Calu3 (cell line): ENCODE data around the gene PITPNM3. TPM values are rescaled to one million over a fixed set of nuclear protein-coding genes. Genes with fewer than 3 reads are reported as not detected.

Source experiments
- BruUV-seq: library from RNA; stranded (reverse); fragments of 400-500 nt; replicated peaks from 2 replicates; lab custom pipeline; 2021; lab: Mats Ljungman, UMichigan
- CTCF ChIA-PET: fragments of 300-600 bp; sonication (Branson Sonifier 250); formaldehyde crosslinking; loops from one replicate; lab custom pipeline; 2022; ENCODE audit warnings: antibody characterized with exemption; lab: Charles Lee
- DNase-seq: peaks from one replicate; pipeline ENCODE4 v3.0.0; 2022
- H3K27ac Mint-ChIP-seq: one replicate; pipeline ENCODE4 v1.8.0; 2022; ENCODE audit warnings: mixed read lengths; ENCODE audit not compliant: unreplicated experiment
- H3K27me3 Mint-ChIP-seq: one replicate; pipeline ENCODE4 v1.8.0; 2022; ENCODE audit warnings: mixed read lengths; ENCODE audit not compliant: unreplicated experiment
- H3K36me3 Mint-ChIP-seq: one replicate; pipeline ENCODE4 v1.8.0; 2022; ENCODE audit warnings: mild to moderate bottlenecking, moderate library complexity, mixed read lengths; ENCODE audit not compliant: insufficient read depth, unreplicated experiment
- H3K4me1 Mint-ChIP-seq: one replicate; pipeline ENCODE4 v1.8.0; 2022; ENCODE audit warnings: mild to moderate bottlenecking, low read depth, mixed read lengths; ENCODE audit not compliant: unreplicated experiment
- H3K4me3 Mint-ChIP-seq: one replicate; pipeline ENCODE4 v1.8.0; 2022; ENCODE audit warnings: mild to moderate bottlenecking, low read depth, moderate library complexity, mixed read lengths; ENCODE audit not compliant: unreplicated experiment
- H3K9me3 Mint-ChIP-seq: one replicate; pipeline ENCODE4 v1.8.0; 2022; ENCODE audit warnings: low read depth, mixed read lengths; ENCODE audit not compliant: unreplicated experiment
- intact Hi-C: fragments of 100-400 bp; cut with micrococcal nuclease; formaldehyde crosslinking; loops from one replicate; pipeline ENCODE4 v1.10.0; 2022; ENCODE audit not compliant: unreplicated experiment
- total RNA-seq: library from RNA; stranded (reverse); gene quantifications from 2 replicates; pipeline ENCODE4 v1.2.3, GENCODE V29; 2022
- TF ChIP-seq, protein P1 (sequence below): fragments of 200-600 bp; IDR thresholded peaks from one replicate; pipeline ENCODE4 v1.8.0; 2022; ENCODE audit warnings: antibody characterized with exemption; ENCODE audit not compliant: unreplicated experiment

The PITPNM3 gene
- total RNA-seq, 1 experiment from 2014 or later = 10.7 TPM

DNA sequence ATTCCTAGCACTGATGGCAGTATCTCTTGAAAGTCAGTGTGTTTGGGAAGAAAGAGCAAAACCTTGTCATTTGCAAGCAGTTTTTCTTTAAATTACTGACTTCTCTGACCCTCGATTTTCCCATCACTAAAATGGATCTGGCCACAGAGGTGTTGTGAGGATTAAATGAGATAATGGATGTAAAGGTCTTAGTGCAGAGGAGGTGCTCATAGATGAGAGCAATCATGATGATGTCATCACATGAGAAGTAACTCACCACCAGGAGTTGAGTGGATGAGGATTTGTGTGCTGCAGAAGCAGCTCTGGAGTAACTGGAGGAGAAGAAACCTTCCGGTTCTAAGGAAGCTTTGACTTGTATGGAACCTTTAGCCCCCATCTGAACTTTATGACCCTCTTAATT, 30.6 kb downstream of the PITPNM3 start:
- intact Hi-C loops = no loop called here
- Mint-ChIP-seq H3K4me3 (no peak overlapping the region), H3K27ac (no peak overlapping the region), H3K9me3 (peaks cover 2% of the 10 kb centered on the region), H3K27me3 (no peaks in the 10 kb centered on the region), H3K36me3 (peaks cover 14% of the 10 kb centered on the region), H3K4me1 (peaks cover 36% of the 10 kb centered on the region)
- no TSS peak for BruUV-seq
- DNase-seq = no peak
- CTCF ChIA-PET = no interaction called here
- TF ChIP-seq, protein P1, sequence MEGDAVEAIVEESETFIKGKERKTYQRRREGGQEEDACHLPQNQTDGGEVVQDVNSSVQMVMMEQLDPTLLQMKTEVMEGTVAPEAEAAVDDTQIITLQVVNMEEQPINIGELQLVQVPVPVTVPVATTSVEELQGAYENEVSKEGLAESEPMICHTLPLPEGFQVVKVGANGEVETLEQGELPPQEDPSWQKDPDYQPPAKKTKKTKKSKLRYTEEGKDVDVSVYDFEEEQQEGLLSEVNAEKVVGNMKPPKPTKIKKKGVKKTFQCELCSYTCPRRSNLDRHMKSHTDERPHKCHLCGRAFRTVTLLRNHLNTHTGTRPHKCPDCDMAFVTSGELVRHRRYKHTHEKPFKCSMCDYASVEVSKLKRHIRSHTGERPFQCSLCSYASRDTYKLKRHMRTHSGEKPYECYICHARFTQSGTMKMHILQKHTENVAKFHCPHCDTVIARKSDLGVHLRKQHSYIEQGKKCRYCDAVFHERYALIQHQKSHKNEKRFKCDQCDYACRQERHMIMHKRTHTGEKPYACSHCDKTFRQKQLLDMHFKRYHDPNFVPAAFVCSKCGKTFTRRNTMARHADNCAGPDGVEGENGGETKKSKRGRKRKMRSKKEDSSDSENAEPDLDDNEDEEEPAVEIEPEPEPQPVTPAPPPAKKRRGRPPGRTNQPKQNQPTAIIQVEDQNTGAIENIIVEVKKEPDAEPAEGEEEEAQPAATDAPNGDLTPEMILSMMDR = no peak

DNA sequence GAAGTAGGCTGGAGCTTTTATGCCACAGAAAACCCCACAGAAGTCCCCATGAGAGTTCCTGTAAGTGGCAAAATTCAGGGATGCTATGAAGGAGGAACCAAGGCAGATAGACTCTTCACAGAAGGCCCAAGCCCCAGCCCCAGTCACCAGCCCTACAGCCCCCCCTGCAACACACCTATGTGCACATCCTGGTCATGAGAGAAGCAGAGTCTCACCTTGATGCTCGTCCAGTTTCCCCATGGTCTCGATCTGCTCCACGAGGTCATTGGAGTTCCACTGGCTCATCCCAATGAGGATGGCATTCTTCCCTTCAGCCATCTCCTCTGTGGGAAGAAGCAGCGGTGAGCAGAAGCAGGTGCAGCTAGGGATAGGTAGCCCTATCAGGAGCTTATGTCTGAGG, 31.2 kb downstream of the PITPNM3 start:
- H3K4me1 Mint-ChIP-seq = peaks cover 36% of the 10 kb centered on the region
- BruUV-seq = no TSS peak
- TF ChIP-seq, protein P1 = no peak
- peaks cover 2% of the 10 kb centered on the region for H3K9me3 Mint-ChIP-seq
- DNase-seq = no peak
- H3K4me3 Mint-ChIP-seq = no peak overlapping the region
- H3K27ac Mint-ChIP-seq = peak overlapping the region; percentile 37
- H3K36me3 Mint-ChIP-seq = peaks cover 14% of the 10 kb centered on the region
- CTCF ChIA-PET = no interaction called here
- intact Hi-C loops = no loop called here
- no peaks in the 10 kb centered on the region for H3K27me3 Mint-ChIP-seq

DNA sequence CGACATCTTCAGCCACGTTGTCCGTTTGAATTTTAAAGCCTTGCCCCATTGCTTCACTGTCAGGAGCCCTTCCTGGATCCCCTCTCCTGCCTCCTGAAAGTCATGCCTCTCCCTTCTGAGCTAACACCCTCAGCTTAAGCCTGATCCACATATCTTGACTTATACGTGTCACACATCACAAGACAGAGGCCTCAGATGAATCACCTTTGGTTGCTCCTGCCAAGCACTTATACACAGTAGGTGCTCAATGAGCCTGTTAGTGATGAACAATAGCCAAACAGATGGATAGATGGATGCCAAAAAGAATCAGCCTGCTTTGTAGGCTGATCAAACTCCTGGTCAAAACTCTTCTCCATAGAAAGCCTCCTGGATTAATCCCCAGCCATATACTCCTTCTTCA, 31.8 kb downstream of the PITPNM3 start:
- H3K9me3 Mint-ChIP-seq = peaks cover 2% of the 10 kb centered on the region
- peaks cover 14% of the 10 kb centered on the region for H3K36me3 Mint-ChIP-seq
- no TSS peak for BruUV-seq
- H3K27me3 Mint-ChIP-seq = no peaks in the 10 kb centered on the region
- CTCF ChIA-PET = no interaction called here
- intact Hi-C loops = no loop called here
- TF ChIP-seq, protein P1 = no peak
- no peak overlapping the region for H3K4me3 Mint-ChIP-seq
- H3K4me1 Mint-ChIP-seq = peaks cover 36% of the 10 kb centered on the region
- H3K27ac Mint-ChIP-seq = peak overlapping the region; percentile 37
- DNase-seq = no peak

DNA sequence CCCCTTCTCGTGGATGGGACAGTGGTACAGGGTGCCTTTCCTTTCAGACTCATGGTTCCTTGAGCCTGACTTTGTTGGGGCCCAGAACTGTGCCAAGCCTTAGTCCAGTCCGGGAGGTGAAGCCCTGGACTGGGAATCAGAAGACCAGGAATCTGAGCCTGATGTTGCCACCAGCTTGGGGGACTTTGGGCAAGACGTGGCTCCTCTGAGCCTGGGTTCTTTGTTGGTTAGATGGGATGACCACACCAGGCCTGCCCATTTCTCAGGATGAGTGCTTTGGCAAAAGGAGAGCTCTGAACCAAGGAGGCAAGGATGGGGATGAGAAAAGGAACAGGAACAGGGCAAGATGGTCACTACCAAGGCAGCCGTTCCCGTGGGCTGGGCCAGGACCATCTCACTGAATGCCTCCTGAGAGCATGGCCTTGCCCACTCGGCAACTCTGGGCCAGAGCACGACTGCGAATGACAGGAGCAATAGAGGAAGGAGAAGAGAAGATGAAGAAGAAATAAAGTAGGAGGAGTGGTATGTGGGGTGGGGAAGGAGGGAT, 32.5 kb downstream of the PITPNM3 start:
- no TSS peak for BruUV-seq
- DNase-seq = no peak
- Mint-ChIP-seq H3K36me3 (peaks cover 14% of the 10 kb centered on the region), H3K9me3 (peaks cover 2% of the 10 kb centered on the region), H3K4me3 (no peak overlapping the region), H3K27me3 (no peaks in the 10 kb centered on the region), H3K27ac (peak overlapping the region; percentile 37), H3K4me1 (peaks cover 36% of the 10 kb centered on the region)
- TF ChIP-seq, protein P1 = no peak
- CTCF ChIA-PET = no interaction called here
- intact Hi-C loops = no loop called here
